ENCODE measurements around the gene FOSL1. TPM values are rescaled to one million over a fixed set of nuclear protein-coding genes. Genes with fewer than 3 reads are reported as not detected.

The FOSL1 gene
- total and polyA plus RNA-seq, 2 of the 13 experiments (the other 11 are each of a cell fraction or from before 2014, with no cell fraction given), result 4.0 to 4.1 TPM

GRCh38 chr11:65888163-65888814, 11.9 kb downstream of the FOSL1 start, which contains the start of gene FIBP (continued):
- TF ChIP-seq STAT6 (CRISPR knock-in tag; IDR thresholded peaks at IDR 0.05; ENCODE audit: borderline replicate concordance), result 0 out of 2 replicates have a peak, but pooled peaks have one; percentile 77
- TF ChIP-seq HMGXB4 (CRISPR knock-in tag; IDR thresholded peaks at IDR 0.05; ENCODE audit: borderline replicate concordance in 1 of 2, low read depth in 1 of 2), result peak; percentile 96 to 97
- TF ChIP-seq ELF1 (CRISPR knock-in tag; IDR thresholded peaks at IDR 0.05), result peak; percentile 98
- TF ChIP-seq IRF2 (CRISPR knock-in tag; IDR thresholded peaks at IDR 0.05), result no peak
- peak; percentile 64 for TF ChIP-seq ARID5B (CRISPR knock-in tag; IDR thresholded peaks at IDR 0.05)
- 0 out of 2 replicates have a peak, but pooled peaks have one; percentile 24 for TF ChIP-seq KLF12 (CRISPR knock-in tag; IDR thresholded peaks at IDR 0.05; ENCODE audit: borderline replicate concordance)
- no peak for TF ChIP-seq REL (CRISPR knock-in tag; conservative IDR thresholded peaks at IDR 0.05)
- peak; percentile 96 for TF ChIP-seq MTF2 (CRISPR knock-in tag; IDR thresholded peaks at IDR 0.05; ENCODE audit: borderline replicate concordance)
- peak; percentile 30; the same call in 1 of the 2 replicates for TF ChIP-seq ZNF800 (CRISPR knock-in tag; IDR thresholded peaks at IDR 0.05)
- no peak for TF ChIP-seq KDM1A (CRISPR knock-in tag; IDR thresholded peaks at IDR 0.05)
- peak in 1 of 2 experiments; percentile 80; a peak in 2 of 4 replicates for TF ChIP-seq POLR2A (IDR thresholded peaks at IDR 0.05; ENCODE audit: insufficient read depth in 1 of 2, low read depth in 2 of 2, low read length in 2 of 2)
- TF ChIP-seq ZNF691 (CRISPR knock-in tag; IDR thresholded peaks at IDR 0.05; ENCODE audit: borderline replicate concordance, low read depth), result peak; percentile 61; the same call in 1 of the 2 replicates
- peak; percentile 56; the same call in 1 of the 2 replicates for TF ChIP-seq ATF2 (CRISPR knock-in tag; IDR thresholded peaks at IDR 0.05)
